PFSK-1 (cell line): ENCODE measurements around the gene CCDC70.

Source experiments
- REST ChIP-seq, 2 experiments: IDR thresholded peaks; 2 replicates each; pipeline versions ENCODE4 v1.6.1 to v1.8.0; 2011 to 2012; ENCODE audit warnings: low read depth in 2 of 2, low read length in 2 of 2, control low read depth in 1 of 2, inconsistent platforms in 1 of 2, mild to moderate bottlenecking in 1 of 2, moderate library complexity in 1 of 2; ENCODE audit not compliant: insufficient read depth in 1 of 2
- SIN3A ChIP-seq: IDR thresholded peaks from 2 replicates; pipeline ENCODE4 v1.6.1; 2012; ENCODE audit warnings: mild to moderate bottlenecking, low read length, moderate library complexity, borderline replicate concordance; ENCODE audit not compliant: insufficient read depth

DNA sequence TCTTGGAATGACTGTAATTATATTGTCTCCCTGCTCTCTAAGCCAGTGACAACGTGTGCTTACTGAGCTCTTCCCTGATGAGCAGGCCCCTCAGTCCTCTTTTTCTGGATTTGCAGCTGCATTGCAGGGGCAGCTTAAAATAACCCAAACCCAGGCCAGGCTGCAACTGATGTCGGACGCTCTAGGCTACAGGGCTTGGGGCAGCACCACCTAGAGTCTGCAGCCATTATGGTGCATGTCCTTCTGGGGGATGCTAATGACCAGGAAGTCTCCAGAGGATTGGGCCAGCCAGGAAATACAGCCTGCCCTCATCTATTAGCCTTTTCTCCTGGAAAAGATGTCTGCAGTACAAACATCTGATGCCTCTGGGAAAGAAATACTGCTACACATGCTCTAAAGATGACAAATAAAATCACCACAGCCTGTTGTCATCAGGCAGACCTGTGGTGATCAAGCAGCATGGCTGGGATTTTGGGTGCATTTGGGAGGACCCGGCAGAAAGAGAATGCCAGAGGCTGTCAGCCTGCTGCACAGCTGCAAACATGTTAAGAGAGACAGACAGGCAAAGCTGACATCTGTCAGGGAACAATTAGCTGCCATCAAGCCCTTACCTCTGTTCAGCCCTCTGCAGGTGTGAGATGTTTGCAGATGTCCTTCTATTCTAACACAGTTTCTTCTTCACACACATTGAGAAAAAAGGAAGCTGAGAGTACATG lies 51.8 kb downstream of the CCDC70 start:
- no peak for TF ChIP-seq REST (IDR thresholded peaks at IDR 0.05; ENCODE audit: insufficient read depth in 1 of 2, low read depth in 2 of 2, low read length in 2 of 2)
- TF ChIP-seq SIN3A, result no peak
